ENCODE results near the gene GOLGA8B. TPM values are rescaled to one million over a fixed set of nuclear protein-coding genes. Genes with fewer than 3 reads are reported as not detected.
"Not testable (repeated sequence)": the region's sequence is repeated elsewhere in the genome, so short reads cannot be mapped to it uniquely, and the experiment has no call there.

GOLGA8B gene
- total RNA-seq, 1 donor from 2014 or later: 55.5 TPM

DNA sequence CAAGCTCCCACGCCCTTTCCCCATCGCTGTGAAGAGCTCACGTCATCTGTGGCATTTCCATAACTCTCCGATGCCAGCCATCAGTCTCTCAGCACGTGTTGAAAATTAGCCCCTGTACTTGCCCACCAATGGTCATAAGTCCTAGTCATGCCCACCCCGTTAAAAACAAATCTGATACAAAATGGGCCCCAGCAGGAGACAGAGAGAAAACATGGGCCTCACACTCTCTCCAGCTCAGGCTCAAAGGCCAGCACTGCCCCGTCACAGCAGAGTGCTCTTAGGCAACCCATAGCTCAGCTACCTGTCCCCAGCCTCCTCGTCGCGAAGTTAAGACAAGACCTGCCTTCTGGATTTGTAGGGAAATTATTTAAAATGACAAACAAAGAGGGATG lies 5.2 kb downstream of the GOLGA8B start:
- Histone ChIP-seq H3K27me3 (ENCODE audit: low read depth) (peaks cover 4% of the 10 kb centered on the region), H3K27ac (no peak overlapping the region), H3K4me3 (no peak overlapping the region), H3K4me1 (peaks cover 7% of the 10 kb centered on the region), H3K36me3 (no peaks in the 10 kb centered on the region), H3K9me3 (no peaks in the 10 kb centered on the region)
- no peak for TF ChIP-seq CTCF (IDR thresholded peaks at IDR 0.05)
- DNase-seq (no peak), ATAC-seq (no peak)
- intact Hi-C loops (cut with DNase I): no loop called here

- intact Hi-C loops (cut with DNase I); H3K27ac ChIP-seq; H3K4me1 ChIP-seq; ATAC-seq; H3K36me3 ChIP-seq; H3K4me3 ChIP-seq; H3K9me3 ChIP-seq; H3K27me3 ChIP-seq (ENCODE audit: low read depth); DNase-seq: not testable (repeated sequence)
Observed at GRCh38 chr15:34577658-34578282, 5.7 kb downstream of the GOLGA8B start.

- H3K27ac ChIP-seq; H3K36me3 ChIP-seq; ATAC-seq; DNase-seq; H3K4me1 ChIP-seq; H3K9me3 ChIP-seq; H3K27me3 ChIP-seq (ENCODE audit: low read depth); intact Hi-C loops (cut with DNase I); H3K4me3 ChIP-seq: not testable (repeated sequence)
Observed at GRCh38 chr15:34575035-34575434, 8.4 kb downstream of the GOLGA8B start.

DNA sequence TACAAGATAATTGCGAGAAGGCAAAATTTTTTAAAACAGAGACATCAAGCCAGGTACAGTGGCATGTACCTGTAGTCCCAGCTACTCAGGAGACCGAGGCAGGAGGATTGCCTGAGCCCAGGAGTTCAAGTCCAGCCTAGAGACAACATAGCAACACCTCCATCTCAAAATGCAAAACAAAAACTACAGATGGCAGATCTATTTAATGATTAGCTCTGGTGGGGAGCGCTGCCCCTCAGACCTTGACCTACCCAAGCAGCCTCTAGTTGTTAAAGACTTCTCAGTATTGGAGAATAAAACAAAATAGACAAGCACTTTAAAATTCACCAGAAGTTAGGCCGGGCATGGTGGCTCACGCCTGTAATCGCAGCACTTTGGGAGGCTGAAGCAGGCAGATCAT lies 10.5 kb downstream of the GOLGA8B start:
- H3K9me3 ChIP-seq; H3K27me3 ChIP-seq (ENCODE audit: low read depth); ATAC-seq; H3K4me1 ChIP-seq; H3K36me3 ChIP-seq; DNase-seq; H3K4me3 ChIP-seq; H3K27ac ChIP-seq; intact Hi-C loops (cut with DNase I): not testable (repeated sequence)

- DNase-seq; intact Hi-C loops (cut with DNase I); H3K9me3 ChIP-seq; H3K27me3 ChIP-seq (ENCODE audit: low read depth); H3K27ac ChIP-seq; H3K4me1 ChIP-seq; H3K36me3 ChIP-seq; ATAC-seq; H3K4me3 ChIP-seq: not testable (repeated sequence)
Observed at GRCh38 chr15:34572019-34572641, 11.3 kb downstream of the GOLGA8B start.

DNA sequence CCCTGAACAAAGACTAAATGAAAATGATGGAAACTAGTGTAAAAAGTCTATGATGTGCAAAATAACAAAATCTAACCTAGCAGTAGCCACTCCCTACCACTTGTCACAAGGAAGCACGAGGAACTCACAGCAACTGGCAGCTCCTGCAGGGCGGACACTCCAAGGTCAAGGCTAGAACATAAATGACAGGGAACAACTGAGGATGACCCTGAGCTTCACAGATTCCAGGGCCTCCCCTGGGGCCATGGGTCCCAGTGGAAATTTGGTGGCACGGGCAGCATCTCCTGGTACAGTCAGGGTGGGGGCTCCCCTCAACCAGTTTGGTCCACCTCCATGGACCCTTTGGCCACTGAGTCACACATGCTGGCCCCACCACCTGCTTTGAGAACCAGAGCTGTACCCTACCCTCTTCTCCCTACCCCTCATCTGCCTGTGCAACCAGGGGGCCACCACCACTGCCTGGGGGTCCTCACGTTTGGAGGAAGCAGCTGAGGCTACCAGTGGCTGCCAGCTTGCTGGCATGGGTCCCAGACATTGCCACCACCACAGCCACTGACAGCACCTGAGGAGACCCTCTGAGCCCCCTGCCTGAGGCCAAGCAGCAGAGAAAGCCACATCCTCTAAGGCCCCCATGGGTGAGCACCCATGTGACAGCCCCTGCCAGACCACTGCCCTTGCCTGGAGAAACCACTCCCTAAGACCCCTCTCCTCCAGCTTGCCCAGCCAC lies 13.6 kb downstream of the GOLGA8B start:
- DNase-seq; H3K27me3 ChIP-seq (ENCODE audit: low read depth); H3K36me3 ChIP-seq; intact Hi-C loops (cut with DNase I); H3K9me3 ChIP-seq; H3K27ac ChIP-seq; ATAC-seq; H3K4me1 ChIP-seq; H3K4me3 ChIP-seq: not testable (repeated sequence)

GRCh38 chr15:34567174-34567573 lies 16.3 kb downstream of the GOLGA8B start:
- ATAC-seq; H3K36me3 ChIP-seq; H3K4me1 ChIP-seq; H3K27ac ChIP-seq; H3K9me3 ChIP-seq; H3K27me3 ChIP-seq (ENCODE audit: low read depth); intact Hi-C loops (cut with DNase I); DNase-seq; H3K4me3 ChIP-seq: not testable (repeated sequence)

DNA sequence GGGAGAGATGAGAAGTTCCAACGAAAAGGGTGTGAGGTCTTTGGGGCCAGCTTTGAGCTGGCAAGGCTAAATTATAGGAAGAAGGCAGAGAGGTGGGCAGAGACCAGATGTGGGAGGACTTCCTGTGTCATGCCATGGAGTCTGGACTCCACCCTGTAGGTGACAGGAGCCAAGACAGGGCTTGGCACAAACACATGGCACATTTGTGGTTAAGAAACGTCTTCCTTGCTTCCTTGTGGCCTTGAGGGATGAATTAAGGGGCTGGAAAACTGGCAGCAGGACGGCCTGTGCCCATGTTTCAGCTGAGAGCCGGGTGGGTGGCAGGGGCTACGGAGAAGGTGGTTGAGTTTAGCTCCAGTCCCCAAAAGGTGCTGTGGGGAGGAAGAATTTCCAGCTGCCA lies 18.7 kb downstream of the GOLGA8B start:
- DNase-seq; H3K4me1 ChIP-seq; H3K27ac ChIP-seq; H3K4me3 ChIP-seq; ATAC-seq; H3K9me3 ChIP-seq; intact Hi-C loops (cut with DNase I); H3K27me3 ChIP-seq (ENCODE audit: low read depth); H3K36me3 ChIP-seq: not testable (repeated sequence)

GRCh38 chr15:34560814-34561213 lies 22.6 kb downstream of the GOLGA8B start:
- H3K27me3 ChIP-seq (ENCODE audit: low read depth); intact Hi-C loops (cut with DNase I); DNase-seq; H3K9me3 ChIP-seq; H3K36me3 ChIP-seq; H3K4me1 ChIP-seq; H3K27ac ChIP-seq; H3K4me3 ChIP-seq; ATAC-seq: not testable (repeated sequence)

- H3K36me3 ChIP-seq; H3K27me3 ChIP-seq (ENCODE audit: low read depth); DNase-seq; H3K4me1 ChIP-seq; H3K4me3 ChIP-seq; ATAC-seq; intact Hi-C loops (cut with DNase I); H3K27ac ChIP-seq; H3K9me3 ChIP-seq: not testable (repeated sequence)
Observed at GRCh38 chr15:34559764-34560163, 23.7 kb downstream of the GOLGA8B start.

DNA sequence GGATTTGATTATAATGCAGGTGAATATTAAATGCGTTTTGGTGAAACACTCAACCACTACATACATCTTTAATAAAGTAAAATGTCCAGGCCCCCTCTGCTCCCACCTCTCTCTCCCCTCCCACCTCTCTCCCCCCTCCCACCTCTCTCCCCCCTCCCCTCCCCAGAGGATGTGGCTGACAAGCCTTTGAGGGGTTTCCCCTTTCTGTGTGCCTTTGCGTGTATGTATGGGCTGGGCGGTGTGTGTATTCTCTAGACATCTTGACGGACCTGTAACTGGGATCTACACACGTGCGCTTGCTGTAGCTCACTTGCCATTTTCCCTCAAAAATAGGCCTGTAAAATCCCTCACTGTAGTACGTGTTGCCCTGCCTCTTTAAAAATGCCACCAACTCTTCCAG lies 28.3 kb downstream of the GOLGA8B start:
- ATAC-seq; H3K4me1 ChIP-seq; H3K9me3 ChIP-seq; intact Hi-C loops (cut with DNase I); H3K4me3 ChIP-seq; DNase-seq; H3K36me3 ChIP-seq; H3K27ac ChIP-seq; H3K27me3 ChIP-seq (ENCODE audit: low read depth): not testable (repeated sequence)

- H3K4me1 ChIP-seq; ATAC-seq; intact Hi-C loops (cut with DNase I): not testable (repeated sequence)
Observed at GRCh38 chr15:34554716-34555115, 28.7 kb downstream of the GOLGA8B start.

GRCh38 chr15:34554126-34554525 lies 29.3 kb downstream of the GOLGA8B start:
- intact Hi-C loops (cut with DNase I); H3K27me3 ChIP-seq (ENCODE audit: low read depth); H3K9me3 ChIP-seq; H3K4me1 ChIP-seq; DNase-seq; H3K4me3 ChIP-seq; H3K27ac ChIP-seq; H3K36me3 ChIP-seq: not testable (repeated sequence)
- ATAC-seq: peak in 1 of 2 donors; percentile 66

More at GRCh38 chr15:34554716-34555115, 28.7 kb downstream of the GOLGA8B start:
- H3K36me3 ChIP-seq; H3K9me3 ChIP-seq; H3K27ac ChIP-seq; H3K27me3 ChIP-seq (ENCODE audit: low read depth); H3K4me3 ChIP-seq; DNase-seq: not testable (repeated sequence)
